Dedifferentiated amniotic fluid mesenchymal stem cell (primary cell): ENCODE measurements around the gene RHOBTB3.

Experiments
- DNase-seq: peaks from one replicate; pipeline ENCODE4 v3.0.0-alpha.2; 2016; ENCODE audit errors: extremely low spot score

Gene RHOBTB3

DNA sequence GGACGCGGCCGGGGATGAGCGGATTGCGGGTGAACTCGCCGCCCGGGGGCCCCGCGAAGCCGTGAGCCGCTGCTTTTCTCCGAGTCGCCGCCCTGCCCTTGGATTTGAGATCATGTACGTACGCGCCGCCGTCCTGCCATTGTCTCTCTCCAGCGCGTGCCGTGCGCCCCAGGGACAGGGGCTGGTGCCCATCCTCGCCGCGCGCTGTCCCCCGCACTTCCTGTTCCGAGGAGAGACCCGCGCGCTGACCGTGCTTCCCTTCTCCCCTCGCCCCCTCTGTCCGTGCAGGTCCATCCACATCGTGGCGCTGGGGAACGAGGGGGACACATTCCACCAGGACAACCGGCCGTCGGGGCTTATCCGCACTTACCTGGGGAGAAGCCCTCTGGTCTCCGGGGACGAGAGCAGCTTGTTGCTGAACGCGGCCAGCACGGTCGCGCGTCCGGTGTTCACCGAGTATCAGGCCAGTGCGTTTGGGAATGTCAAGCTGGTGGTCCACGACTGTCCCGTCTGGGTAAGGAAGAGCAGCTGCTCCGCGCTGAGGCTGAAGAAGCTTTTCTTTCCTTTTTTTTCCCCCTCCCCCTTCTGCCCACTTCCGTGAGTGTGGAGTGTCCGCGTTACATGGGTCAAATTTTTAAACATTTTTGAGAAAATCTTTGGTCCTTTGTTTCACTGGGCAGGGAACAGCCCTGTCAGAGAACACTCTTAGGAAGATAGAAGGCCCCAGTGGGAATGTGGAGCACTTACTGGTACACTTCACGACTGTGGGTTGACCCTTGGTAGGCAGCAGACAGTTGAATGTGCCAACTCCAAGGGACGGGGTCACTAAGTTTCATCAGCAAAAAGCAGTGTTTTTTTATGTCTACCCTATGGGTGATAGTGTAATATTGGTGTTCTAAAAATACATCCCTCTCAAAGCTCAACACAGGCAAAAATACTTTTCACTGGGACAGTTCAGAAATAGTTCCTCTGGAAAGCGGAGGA is 727 bp downstream of the RHOBTB3 start:
- no peak for DNase-seq

DNA sequence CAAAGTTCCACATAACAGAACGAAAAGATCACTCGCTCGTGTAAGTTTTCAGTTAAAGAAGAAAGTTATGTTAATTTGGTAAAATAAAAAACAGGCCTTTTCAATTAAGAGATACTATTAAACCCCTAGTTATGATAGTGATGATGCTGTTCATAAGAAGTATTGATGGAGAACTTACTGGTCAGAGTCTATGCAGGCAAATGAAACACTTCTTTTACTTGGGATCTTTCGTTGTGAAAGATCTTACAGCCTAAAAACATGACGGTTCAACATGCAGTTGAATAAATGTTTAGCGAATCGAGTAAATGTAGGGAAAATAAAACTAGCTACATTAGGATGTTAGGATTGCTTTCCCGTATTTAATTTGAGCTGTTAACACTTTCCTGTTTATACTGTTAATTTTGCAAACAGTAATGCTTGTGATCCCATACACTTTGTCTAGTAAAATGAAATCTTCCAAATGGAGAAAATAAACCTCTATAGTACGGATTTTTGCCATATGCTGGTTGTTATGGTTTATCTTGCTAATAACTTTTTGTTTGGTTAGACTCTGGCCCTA is 2.0 kb downstream of the RHOBTB3 start:
- no peak for DNase-seq

DNA sequence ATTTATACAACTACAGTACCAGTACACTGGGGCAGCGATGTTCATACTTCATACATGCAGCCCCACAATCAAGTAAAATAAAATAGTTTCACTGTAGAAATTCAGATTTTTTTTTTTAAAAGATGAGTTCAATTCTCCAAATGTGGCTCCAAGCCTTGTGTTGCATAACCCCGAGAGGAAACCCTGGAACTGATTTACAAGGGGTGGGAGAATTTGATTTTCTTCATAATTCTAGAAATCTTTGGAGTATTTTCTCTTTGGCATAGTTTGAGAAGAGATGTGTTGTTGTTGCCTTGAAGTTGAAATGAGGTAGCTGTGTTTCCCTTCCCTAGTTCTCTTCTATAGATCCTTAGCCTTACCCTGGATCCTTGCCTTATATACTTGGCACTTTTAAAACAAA is 3.1 kb downstream of the RHOBTB3 start:
- DNase-seq, result no peak

DNA sequence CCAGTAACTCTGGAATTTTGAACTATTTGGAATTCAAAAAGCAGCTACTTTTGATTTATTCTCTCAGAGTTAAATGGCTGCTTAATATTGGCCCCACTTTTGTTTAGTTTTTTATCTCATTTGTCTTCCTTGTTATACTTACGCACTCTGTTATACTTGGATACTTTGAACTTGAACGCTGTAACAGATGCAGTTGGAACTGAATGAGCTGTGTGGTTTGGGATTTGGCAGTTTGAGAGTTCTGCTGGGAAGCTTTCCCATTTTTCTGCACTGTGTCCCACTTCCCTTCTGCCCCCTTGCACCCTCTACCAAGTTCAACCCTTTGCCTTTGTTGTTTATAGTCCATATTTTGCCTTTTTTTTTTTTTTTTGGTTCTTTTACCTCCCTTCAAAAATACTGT is 3.8 kb downstream of the RHOBTB3 start:
- no peak for DNase-seq

DNA sequence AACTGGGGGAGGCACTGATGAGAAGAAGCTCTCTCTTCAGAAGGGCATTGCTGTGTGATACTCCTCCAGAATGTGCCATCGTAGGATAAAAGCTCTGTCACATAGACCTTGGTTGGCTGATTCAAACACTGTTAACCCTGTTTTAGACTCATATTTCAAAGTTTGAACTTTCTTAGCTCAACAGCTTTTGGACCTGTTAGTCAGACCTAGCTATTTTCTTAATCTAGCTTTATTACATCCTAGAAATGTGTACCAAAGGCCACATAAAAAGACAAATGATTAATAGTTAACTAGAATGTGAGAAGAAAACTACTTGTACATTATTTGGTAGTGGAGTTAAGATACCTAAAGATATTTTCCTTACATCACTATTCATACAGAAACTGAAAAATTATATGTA is 4.3 kb downstream of the RHOBTB3 start:
- no peak for DNase-seq

DNA sequence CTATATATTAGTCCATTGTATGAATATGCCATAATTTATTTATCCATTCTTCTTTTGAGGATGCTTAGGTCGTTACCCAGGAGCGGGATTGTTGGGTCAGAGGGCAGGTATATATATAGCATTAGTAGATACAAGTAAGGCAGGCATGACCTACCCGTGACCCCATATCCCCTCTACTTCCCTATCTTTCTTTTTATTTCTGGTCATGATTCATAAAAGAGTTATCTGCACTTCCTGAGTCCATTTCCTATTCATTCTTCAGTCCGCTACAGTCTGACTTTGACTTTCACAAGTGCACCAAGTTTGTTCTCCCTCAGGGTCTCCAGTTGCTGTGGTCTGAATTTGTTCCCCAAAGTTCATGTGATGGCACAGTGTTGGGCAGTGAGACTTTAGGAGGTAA is 6.9 kb downstream of the RHOBTB3 start:
- DNase-seq, result no peak

DNA sequence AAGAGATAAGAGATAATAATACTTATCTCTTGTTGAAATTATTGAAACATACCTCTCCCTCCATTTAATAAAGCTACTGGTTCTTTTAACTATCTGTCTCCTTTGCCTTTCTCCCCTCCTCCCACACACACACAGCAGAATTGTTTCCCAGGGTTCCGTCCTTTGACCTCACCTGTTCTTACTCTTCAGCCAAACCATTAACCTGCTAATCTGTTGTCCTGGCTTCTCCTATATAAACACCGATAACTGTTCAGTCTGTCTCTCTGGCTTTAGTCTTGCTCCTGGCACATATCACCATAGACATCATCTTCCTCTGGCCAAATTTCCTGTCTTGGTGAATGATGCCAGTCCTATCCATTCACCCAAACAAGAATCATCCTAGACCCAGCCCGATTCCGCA is 7.7 kb downstream of the RHOBTB3 start:
- no peak for DNase-seq

DNA sequence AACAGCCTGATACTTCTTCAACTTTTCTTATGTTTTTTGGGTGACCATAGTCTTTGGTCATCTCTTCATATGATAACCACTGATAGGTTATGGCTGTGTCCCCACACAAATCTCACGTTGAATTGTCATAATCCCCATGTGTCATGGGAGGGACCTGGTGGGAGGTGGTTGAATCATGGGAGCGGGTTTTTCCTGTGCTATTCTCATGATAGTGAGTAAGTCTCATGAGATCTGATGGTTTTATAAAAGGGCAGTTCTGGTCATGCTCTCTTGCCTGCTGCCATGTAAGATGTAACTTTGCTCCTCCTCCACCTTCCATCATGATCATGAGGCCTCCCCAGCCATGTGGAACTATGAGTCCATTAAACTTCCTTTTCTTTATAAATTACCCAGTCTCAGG is 8.7 kb downstream of the RHOBTB3 start:
- no peak for DNase-seq

DNA sequence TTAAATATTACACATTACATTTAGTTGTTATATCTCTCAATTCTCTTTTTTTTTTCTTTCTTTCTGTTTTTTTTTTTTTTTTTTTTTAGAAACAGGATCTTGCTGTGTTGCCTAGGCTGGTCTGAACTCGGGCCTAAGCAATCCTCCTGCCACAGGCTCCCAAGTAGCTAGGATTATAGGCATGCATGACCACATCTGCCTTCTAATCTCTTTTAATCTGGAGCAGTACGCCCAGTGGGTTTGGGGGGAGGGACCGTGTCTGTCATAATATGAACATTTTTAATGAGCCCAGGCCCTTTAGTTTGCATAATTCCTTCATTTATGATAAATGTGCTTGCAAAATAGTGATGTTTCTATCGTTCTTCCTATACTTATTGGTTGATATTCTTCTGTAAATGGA is 10.3 kb downstream of the RHOBTB3 start:
- DNase-seq, result no peak

DNA sequence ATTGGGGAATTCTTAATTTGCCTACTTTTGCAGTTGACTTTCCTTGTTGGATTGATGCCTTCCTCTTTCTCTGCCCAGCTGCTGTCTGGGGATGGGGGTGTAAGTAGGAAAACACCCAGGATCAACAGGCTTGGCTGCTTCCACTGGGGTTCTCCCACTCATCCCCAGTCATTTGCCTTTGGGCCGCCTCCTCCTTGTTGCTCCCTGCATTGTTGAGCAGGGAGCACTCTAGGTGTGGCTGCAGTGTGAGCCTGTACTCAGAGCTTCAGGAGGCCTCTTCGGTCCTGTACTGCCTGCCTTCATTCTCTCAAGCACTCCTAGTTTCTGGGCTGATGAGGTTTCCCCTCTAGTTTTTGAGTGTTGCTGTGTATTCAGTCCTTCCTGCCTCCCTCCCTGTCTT is 12.1 kb downstream of the RHOBTB3 start:
- DNase-seq, result no peak

DNA sequence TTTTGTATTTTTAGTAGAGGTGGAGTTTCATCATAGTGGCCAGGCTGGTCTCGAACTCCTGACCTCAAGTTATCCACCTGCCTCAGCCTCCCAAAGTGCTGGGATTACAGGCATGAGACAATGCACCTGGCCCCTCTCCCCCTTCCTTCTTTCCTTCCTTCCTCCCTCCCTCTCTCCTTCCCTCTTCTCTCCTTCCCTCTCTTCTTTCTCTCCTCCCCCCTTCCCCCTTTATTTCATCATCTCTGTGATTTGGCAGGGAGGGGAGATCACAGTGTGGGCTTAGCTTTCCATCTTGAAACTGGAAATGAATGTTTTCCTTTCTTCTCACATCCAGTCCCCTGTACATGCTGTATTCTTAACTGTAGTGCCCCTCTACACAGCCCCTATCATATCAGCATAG is 12.7 kb downstream of the RHOBTB3 start:
- no peak for DNase-seq

DNA sequence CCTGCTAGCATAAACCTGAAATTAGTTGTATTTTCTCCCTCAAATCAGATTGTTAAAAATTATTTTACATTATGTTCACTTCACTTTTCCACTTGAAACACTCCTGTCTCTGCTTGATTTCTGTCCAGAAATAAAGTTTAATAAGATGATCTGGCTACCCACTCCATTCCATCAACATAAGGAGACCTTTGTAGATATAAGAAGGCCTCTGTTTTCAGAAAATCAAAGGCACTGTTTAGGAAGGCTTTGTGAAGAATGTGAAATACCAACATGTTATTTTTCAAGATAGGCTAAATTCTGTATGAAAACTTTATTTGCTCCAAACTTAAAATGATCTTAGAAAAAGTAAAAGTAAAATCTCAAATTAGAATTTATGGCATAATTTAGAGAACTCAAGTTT is 15.1 kb downstream of the RHOBTB3 start:
- no peak for DNase-seq

DNA sequence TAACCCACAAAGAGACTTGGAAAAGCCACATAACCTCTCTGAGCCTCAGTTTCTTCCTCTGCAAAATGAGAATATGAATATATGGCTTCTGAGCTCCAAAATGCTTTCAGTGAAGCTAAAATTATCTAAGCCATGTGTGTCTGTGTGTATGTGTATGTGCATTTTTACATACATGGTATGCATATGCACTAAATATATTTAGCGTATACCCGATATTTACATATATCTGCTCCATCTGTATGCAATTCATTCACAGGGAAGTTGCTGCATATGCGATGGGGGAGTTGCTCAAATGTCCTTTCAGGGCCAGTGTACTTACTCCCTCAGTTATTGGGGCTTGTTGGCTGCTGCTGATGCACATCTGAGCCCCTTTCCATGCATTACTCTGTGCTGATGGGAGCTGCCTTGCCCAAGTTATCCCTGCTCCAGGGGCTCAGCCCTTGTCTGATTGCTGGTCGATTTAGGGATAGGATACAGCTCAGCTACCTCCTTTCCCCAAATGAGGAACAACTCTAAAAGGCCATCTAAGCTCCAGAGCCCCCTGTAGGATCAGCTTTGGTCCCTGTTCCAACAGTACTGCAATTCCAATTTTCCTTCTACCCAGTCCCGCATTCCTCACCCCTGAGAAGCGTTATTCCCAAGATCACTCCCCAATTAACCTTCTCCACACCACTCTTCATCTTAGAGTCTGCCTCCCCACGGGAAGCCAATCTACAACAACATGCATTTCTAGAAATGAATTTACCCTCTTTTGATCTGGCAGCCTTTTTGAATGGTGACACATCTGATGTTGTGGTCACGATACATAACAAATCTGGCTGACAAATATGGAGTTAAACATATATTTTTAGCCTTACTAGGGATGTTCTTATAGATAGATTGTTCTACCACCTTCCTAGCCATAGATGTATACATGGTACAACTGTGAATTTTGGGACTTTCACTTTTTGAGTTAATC is 15.9 kb downstream of the RHOBTB3 start:
- no peak for DNase-seq

DNA sequence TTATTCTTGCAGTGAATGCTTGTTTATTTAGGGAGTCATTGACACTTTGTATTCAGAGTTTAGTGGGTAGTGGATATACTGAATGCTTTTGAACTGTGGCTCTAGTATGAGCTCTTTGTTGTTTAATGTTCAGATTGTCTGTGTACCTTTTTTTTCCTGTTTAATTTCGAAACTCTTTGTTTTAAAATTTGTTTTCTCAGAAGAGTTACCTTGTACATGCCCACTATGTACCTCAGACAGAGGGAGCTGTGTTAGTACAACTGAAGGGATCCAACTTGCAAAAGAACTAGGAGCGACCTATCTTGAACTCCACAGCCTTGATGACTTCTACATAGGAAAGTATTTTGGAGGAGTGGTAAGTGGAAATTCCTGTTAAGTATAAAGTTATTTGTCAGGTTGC is 17.0 kb downstream of the RHOBTB3 start:
- DNase-seq, result no peak

DNA sequence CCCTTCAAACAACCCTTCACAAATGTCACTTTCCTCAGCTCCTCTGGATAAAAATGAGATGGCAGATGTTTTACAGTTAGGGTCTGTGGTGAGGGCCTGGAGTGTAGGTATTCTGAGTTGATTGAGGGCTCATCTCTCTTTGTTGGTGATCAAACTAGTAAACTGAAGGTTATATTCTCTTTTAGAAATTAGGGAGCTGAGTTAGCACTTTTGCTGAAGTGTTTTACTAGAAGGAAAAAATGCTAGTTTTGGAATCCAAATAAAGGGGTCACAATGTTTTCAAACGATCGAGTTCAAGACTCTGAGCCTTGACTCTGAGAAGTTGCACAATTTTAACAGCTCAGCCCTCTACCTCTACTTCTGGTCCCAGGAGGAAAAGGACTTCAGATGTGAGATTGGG is 23.4 kb downstream of the RHOBTB3 start:
- no peak for DNase-seq

DNA sequence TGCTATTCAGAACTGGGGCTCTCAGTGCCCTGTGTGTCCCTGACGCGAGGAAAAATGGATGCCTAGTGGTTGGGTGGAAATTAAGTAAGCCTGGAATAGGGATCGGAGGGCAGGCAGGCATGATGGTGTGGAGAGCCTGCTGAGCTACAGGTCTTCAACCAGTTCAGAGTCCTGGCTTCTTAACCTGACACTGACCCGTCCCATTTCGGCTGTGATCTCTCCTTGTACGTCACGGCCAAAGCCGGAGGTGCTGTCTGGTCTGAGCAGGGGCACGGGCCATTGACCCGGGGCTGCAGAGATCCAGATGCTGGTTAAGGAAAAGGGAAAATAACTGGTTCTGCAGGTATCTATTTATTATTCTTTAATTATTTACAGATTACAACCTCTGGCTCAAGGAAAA is 27.9 kb downstream of the RHOBTB3 start:
- no peak for DNase-seq

DNA sequence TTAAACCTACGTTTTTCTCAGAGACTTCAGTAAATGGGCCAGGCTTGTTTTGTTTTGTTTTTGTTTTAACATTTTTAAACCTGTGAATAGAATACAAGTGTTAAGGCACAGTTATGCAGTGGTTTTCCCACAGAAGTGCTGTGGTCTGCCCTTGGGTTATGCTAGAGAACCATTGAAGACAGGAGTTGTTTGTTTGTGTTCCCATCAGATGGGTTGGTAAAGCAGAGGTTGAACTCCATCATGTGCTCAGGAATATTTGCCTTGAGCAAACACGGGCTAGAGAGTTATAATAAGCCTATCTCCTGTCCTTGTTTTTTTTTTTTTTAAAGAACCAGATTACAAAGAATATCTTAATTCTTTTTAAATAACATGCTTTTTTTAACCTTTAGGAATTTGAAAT is 28.5 kb downstream of the RHOBTB3 start:
- peak; percentile 35 for DNase-seq

DNA sequence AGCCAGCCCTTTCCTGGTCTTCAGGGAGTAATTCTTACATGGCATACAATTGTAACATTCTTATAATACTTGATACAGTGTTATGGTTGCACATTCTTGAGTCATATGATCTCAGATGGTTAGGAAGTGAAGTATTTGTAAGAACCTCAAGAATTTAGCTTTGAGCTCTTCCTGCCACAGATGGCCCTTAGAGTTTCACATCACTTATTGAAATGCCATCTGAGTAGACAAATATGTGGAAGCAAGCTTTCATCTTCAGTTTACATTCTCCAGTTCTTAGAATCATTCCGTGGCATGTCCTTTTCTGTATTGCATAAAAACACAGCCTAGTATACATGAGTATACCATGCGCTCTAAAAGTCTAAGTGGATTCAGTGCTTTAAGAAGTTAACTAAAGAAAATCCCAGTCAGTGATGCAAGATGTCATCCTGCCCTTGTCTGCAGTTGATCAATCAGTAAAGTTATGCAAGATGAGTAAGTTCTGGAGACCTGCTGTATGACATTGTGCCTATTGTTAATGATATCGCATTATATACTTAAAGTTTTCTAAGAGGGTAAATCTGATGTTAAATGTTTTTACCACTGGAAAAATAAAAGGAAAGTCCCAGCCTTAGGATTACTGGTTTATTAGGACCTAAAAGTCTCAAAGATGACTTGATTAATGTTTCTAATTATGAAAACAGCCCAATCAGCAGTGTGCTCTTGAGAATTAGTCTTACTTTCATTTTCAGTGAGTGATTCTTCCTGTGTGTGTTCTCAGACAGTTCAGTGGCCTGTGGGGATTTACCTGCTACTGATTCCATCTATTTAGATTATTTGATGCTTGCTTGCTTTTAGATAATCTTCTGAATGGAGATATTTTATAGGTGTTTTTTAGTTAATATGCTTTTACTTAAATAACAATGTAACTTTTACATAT is 29.4 kb downstream of the RHOBTB3 start:
- DNase-seq, result peak; percentile 98

DNA sequence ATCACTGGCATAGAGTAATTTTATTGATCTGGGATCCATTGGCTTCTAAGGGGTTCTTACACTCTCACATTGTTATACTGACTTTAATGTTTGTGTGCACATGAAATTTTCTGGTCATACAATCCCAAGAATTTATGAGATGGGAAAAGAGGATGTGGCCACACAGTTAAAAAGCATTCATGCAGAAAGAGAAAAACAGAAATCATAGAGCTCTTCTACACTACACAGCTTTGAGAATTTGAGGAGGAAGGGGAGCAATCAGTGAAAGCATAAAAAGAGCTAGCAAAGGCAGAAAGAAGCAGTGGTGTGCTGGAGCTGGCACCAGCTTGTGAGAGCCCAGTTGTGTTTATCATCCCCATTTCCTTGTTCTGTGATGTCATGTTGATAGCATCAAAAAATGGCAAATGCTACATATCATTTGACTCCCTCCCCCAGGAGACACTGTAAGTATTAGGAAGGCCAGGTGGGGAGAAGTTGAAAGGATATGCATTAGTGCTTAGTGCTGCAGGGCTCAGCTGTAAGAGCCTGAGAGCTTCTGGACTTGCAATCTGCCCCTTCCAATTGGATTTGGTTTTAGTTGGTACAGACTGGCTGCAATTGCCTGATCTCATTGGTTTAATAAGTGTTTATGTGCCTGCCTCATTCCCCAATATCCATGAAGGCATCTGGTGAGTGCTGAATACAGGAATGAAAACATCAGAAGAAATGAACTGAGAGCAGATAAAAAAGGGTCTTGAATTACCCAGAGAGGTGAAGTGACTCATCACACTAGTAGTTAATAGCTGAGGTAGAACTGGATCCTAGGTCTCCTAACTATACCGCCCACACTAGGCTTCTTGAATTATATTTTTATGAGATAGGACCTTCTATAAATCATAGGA is 30.9 kb downstream of the RHOBTB3 start:
- DNase-seq, result no peak

DNA sequence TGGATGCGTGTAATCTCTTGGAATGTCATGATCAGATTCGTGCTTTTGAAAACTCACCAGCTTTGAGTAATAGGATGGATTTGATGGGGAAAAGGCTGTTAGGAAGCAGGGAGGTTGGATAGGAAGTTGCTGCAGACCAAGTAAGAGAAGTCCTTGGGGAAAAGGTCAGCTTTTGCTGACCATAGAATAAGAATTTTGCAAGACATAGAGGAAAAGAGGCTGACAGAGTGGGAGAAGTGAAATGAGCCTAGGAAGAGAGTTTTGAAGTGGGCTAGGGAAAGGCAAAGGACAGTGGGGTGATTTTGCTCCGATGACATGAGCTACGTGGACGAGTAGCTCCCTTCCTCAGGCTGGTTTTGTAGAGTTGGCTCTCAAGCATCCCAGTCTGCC is 31.5 kb downstream of the RHOBTB3 start:
- DNase-seq, result no peak
